Activated CD4-positive, alpha-beta T cell treated with anti-CD3 and anti-CD28 coated beads, Interleukin-2, amount 50 U/mL, for 4 hours (primary cell): ENCODE data around the gene MRPS24.
"Not testable (repeated sequence)": the region's sequence is repeated elsewhere in the genome, so short reads cannot be mapped to it uniquely, and the experiment has no call there.

ENCODE experiments used
- DNase-seq, 2 experiments: peaks; one replicate each; pipeline ENCODE4 v3.0.0-alpha.2; 2020

Gene MRPS24

DNA sequence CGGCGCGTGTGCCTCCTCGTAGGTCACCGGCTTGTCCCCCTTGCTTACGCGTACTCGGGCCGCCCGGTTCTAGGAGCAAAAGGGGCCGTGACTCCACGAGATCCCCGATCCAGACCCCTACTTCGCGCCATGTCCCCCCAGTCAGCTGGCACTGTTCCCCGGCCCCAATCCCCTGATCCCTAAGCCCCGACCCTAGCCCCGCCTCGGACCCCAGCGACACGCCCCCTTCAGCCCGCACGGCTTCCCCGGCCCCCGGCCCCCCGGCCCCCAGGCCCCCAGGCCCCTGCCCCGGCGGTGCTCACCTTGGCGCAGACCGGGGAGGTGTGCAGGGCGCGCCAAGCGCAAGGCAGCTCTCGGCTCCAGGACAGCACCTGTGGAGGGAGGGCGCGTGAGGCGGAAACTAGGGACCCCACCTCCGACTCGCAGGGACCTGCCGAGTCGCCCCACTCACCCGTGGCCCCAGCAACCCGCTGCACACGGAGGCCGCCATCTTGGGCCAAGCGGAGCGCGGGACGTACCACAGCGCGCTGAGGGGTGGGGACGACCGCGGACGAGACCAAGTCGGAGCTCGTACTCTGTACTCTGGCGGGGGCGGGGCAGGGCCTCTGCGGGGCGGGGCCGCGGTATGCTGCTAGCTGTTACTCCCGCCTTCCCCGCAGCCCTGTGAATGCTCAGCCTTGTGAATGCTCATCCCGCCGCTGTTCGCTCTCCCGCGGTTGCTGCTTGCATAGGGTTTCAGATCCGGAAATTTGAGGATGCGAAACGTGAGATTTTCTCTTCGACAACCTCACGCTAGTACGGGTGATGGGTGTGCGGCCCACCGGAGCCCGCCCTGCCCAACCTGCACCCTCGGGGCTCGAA lies at the start of gene MRPS24:
Gene MRPS24 (minus strand): TSS at position 512 of the 861 bp plus-strand sequence. CDS start 22 bp downstream, at position 490.
- DNase-seq = peak; percentile 97

DNA sequence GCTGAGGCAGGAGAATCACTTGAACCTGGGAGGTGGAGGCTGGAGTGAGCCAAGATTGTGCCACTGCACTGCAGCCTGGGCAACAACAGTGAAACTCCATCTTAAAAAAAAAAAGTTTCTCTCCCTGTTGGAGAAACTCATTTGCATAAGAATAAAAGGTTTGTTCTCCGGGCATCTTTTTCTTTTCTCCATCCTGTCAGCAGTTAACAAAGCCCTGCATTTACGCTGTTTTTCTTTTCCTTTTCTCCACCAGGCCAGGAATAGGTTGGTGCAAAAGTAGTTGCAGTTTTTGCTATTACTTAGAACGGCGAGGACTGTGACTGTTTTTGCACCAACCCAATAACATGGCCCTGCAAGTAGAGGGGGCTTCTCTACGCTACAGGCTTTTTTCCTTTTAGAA lies 46.6 kb upstream of the MRPS24 start:
- no peak for DNase-seq

- no peak for DNase-seq
Observed at GRCh38 chr7:43914795-43915194, 45.5 kb upstream of the MRPS24 start.

DNA sequence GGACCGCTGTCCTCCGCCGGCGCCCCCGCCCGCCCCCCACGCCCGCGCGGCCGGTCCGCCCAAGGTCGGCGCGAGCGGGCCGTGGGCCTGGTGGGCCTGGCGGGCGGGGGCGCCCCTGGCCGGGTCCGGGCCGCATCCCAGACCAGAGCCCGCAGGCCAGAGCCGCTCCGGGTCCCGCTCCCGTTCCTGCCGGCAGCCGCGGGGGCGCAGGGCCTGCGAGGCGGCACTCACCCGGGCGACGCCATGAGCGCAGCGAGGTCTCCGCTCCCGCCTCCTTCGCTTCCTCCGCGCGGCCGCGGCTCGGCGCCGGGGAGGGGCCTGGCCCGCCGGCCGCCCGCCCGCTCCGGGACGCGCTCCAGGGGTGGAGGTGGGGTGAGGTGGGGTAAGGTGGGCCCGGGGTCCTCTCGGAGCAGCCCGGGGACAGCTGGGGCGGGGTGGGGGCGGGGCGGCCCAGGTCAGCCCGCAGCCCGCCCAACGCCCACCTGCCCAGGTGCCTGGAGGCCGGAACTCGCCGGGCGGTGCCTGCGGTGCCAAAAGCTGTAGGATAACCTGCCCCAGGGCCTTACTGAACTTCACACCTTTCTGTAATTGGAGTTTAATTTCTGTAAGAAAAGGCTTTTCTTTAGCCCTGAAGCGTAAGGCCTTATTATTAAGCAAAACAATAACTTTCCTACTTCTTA lies 37.2 kb upstream of the MRPS24 start, which contains the start of gene URGCP:
Gene URGCP (minus strand): TSS at position 266 of the 680 bp plus-strand sequence. CDS start 21 bp downstream, at position 245.
- peak; percentile 33 to 40 for DNase-seq

GRCh38 chr7:43905956-43906330 lies 36.6 kb upstream of the MRPS24 start:
- peak in 1 of 2 experiments; percentile 5 for DNase-seq

- no peak for DNase-seq
Observed at GRCh38 chr7:43905209-43905946, 36.1 kb upstream of the MRPS24 start.

GRCh38 chr7:43904533-43905208 lies 35.4 kb upstream of the MRPS24 start:
- no peak for DNase-seq

- no peak for DNase-seq
Observed at GRCh38 chr7:43902542-43903054, 33.3 kb upstream of the MRPS24 start.

DNA sequence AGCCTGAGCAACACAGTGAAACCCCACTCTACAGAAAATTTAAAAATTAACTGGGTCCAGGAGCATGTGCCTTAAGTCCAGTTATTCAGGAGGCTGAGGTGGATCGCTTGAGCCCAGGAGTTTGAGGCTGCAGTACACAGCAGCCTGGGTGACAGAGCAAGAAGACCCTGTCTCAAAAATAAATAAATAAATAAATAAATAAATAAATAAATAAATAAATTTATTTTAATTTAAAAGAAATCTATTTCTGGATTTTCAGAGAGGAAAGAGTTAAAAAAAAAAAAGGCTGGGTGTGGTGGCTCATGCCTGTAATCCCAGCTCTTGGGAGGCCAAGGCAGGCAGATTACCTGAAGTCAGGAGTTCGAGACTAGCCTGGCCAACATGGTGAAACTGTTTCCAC lies 29.3 kb upstream of the MRPS24 start:
- DNase-seq = not testable (repeated sequence)

DNA sequence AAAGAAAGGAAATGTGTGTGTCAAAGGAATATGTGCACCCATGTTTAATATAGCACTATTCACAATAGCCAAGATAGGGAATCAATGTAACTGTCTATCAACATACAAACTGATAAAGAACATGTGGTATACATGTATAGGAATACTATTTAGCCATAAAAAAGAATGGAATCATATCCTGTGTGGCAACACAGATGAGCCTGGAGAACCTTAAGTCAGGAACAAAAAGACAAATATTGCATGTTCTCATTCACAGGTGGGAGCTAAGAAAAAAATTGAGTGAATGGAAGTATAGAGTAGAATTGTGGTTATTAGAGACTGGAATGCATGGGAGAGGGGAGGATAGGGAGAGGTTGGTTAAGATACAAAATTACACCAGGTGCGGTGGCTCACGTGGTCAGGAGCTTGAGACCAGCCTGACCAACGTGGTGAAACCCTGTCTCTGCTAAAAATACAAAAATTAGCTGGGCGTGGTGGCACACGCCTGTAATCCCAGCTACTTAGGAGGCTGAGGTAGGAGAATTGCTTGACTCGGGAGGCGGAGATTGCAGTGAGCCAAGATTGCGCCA lies 26.6 kb upstream of the MRPS24 start:
- no peak for DNase-seq

- no peak for DNase-seq
Observed at GRCh38 chr7:43891069-43891955, 22.0 kb upstream of the MRPS24 start.

- no peak for DNase-seq
Observed at GRCh38 chr7:43890468-43890867, 21.2 kb upstream of the MRPS24 start.

DNA sequence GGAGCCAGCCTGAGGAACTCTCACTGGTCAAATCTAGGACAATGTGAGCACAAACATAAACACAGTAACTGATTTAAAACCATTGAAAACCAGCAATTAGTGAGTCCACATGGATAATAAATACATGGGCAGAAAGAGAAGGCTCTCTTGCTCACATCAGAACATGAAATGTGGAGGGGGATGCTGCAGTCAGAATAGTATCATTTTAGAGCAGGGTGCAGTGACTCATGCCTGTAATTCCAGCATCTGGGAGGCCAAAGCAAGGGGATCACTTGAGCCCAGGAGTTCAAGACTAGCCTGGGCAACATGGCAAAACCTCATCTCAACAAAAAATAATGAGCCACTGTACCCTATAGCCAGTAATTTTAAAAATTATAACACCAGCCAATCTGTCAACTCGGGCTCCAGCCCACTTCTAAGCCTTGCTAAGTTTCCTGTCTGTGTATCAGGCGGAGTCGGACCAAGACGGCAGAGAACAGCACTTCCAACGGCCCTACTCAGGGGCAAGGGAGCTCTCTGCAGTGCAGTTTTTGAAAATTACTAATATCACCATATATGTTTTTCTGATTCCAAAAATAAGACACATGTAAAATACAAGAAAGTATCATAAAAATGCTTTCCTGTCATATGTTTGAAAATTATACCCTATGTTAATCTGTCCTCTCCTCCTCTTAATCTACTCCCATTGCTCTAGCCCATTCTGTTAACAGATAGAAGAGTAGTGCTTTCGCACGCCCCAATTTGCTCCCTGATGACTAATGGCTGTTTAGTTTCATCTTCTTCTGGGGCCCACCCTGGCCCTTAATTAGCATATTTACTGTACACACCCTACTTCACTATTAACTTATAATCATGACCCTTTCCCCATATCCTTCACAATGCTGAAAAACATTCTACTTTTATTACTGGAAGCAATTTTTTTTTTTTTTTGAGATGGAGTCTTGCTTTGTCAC lies 20.0 kb upstream of the MRPS24 start:
- no peak for DNase-seq

DNA sequence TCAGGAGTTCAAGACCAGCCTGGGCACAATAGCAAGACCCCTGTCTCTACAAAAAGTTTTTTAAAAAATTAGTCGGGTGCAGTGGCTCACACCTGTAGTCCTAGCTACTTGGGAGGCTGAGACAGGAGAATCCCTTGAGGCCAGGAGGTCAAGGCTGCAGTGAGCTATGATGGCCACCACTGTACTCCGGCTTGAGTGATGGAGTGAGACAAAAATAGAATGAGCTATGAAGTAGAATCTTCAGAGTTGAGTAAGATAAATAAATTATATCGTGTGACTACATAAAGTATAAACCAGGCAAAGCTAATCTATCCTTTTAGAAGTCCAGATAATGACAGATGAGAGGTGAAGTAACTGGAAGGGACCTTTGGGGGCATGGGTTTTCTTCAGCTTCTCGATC lies 15.3 kb upstream of the MRPS24 start:
- no peak for DNase-seq

GRCh38 chr7:43884209-43884608 lies 14.9 kb upstream of the MRPS24 start:
- no peak for DNase-seq

DNA sequence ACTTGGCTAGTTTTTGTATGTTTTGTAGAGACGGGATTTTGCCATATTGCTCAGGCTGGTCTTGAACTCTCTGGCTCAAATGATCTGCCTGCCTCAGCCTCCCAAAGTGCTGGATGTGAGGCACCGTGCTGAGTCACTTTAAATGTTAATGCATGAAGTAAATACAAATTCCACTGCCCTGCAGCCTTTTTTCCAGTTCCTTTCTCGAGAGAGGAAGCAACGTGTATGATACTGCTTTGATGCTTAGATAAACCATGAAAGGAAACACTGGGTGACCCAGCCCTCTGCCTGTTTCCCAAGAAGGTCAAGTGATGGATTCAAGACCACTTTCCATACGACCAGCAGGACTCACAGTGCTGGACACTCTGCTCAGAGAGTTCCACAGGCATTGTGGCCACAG lies 11.3 kb upstream of the MRPS24 start:
- DNase-seq = no peak

DNA sequence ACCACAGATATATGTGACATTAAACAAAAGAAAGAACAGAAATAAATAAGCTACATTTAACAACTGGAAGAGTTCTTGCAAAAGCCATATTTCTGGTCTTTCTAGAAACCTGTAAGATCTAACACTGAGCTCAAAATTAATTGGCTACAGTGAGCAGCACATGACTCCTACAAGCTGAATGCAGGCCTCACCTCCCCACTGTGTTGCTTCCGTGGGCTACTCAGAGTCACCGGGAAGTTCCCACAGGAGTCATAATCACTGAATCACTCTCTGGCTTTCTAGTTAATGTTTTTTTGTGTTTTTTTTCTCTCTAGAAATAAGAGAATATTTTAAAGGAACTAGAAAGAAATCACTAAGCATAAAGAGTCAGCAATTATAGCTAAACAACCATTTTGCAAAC lies 10.2 kb upstream of the MRPS24 start:
- DNase-seq = no peak

DNA sequence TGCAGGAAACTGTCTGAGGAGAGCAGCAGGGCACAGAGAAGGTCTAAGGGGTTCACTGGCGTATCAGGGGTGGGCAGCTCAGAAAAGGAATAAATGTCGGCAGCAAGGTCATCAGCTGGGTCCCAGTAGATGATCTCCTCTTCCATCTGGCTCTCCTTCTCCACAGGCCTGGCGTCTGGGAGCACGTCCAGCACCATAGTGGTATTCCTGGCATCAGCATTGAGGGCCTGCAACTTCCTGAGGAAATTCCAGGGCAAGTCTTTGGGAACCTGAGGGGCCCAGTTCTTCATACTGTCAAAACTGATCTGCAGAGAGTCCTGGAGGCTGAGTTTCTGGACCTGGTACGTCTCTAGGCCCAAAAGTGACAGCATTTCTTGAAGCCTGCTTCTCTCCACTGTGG lies 9.6 kb upstream of the MRPS24 start:
- DNase-seq = no peak

DNA sequence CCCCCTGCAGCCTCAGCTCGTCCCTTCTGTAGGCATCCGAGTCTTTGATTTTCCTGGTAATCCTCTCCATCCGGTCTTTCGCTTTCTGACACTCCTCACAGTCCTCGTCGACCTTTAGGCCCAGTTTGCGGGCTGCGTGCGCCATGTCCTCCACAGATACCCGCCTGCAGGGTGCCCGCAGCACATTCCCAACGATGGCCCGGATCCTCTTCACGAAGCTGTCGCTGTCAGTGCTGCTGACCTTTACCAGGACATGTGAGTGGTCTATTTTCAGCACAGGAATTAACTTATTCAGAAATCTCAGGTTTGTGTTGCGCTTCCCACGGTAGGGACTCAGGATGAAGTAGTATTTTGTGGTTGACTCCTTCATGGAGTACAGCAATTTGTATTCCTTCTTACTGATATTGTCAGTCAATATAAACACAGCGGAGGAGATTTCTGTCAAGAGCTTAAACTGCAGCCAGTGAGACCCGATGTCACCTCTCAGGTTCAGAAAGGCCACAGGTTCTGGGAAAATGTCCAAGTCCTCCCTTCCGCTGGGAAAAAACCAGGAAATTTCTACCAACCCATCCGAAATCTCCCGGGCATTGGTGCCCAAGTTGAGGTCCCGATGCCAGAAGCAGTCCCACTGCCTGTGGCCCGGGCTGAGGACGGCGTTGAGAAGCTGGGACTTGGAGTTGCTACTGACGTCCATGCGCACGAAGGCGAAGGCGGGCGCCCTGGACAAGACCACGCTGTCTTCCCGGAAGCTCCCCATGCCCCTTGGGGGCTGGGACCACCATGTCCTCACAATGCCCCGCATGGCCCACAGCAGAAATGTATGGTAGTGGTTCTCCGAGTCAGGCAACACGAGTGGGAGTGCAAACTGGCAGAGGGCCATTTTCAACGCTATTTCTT lies 8.9 kb upstream of the MRPS24 start:
- no peak for DNase-seq
